Endothelial cell of umbilical vein (primary cell): ENCODE results near the gene LIG4.

ENCODE experiments used
- EZH2 ChIP-seq: IDR thresholded peaks from 2 replicates; pipeline ENCODE4 v1.6.1; 2012; ENCODE audit warnings: borderline replicate concordance, low read depth, mild to moderate bottlenecking, moderate library complexity, low read length, inconsistent platforms; ENCODE audit not compliant: severe bottlenecking
- FOS ChIP-seq: IDR thresholded peaks from 2 replicates; pipeline ENCODE4 v1.6.1; 2011; ENCODE audit warnings: mild to moderate bottlenecking, low read length, moderate library complexity, borderline replicate concordance; ENCODE audit not compliant: insufficient read depth
- GATA2 ChIP-seq: IDR thresholded peaks from 2 replicates; pipeline ENCODE4 v1.7.0; 2011; ENCODE audit warnings: low read depth, mild to moderate bottlenecking, moderate library complexity, mixed read lengths, low read length; ENCODE audit not compliant: insufficient read length, insufficient read depth
- MYC ChIP-seq: IDR thresholded peaks from one replicate; pipeline ENCODE4 v1.6.1; 2011; ENCODE audit warnings: mild to moderate bottlenecking, low read depth, low read length
- POLR2A ChIP-seq: IDR thresholded peaks from 2 replicates; pipeline ENCODE4 v1.6.1; 2012; ENCODE audit warnings: low read depth, mild to moderate bottlenecking, control low read depth, low read length
- POLR2AphosphoS5 ChIP-seq: IDR thresholded peaks from 2 replicates; pipeline ENCODE4 v1.6.1; 2012; ENCODE audit warnings: low read depth, mild to moderate bottlenecking, control low read depth, low read length, moderate library complexity; ENCODE audit not compliant: insufficient read depth
- TF ChIP-seq, protein P1 (sequence below), 2 donors: IDR thresholded peaks; 1 replicate in 1 of 2; 2 replicates in 1 of 2; pipeline ENCODE4 v1.5.1; 2011; ENCODE audit warnings: low read length in 2 of 2, mild to moderate bottlenecking in 2 of 2, moderate library complexity in 2 of 2, control low read depth in 1 of 2, inconsistent platforms in 1 of 2, low read depth in 1 of 2; ENCODE audit not compliant: insufficient read depth in 1 of 2; ENCODE audit errors: extremely low read depth in 1 of 2

DNA sequence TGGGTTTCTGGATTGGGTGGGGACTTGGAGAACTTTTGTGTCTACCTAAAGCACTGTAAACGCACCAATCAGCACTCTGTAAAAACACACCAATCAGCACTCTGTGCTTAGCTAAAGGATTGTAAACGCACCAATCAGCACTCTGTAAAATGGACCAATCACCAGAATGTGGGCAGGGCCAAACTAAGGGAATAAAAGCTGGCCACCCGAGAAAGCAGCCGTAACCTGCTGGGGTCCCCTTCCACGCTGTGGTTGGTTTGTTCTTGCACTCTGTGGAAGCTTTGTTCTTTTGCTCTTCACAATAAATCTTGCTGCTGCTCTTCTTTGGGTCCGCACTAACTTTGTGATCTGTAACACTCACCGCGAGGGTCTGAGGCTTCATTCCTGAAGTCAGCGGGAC is 37.3 kb downstream of the LIG4 start:
- TF ChIP-seq, protein P1, sequence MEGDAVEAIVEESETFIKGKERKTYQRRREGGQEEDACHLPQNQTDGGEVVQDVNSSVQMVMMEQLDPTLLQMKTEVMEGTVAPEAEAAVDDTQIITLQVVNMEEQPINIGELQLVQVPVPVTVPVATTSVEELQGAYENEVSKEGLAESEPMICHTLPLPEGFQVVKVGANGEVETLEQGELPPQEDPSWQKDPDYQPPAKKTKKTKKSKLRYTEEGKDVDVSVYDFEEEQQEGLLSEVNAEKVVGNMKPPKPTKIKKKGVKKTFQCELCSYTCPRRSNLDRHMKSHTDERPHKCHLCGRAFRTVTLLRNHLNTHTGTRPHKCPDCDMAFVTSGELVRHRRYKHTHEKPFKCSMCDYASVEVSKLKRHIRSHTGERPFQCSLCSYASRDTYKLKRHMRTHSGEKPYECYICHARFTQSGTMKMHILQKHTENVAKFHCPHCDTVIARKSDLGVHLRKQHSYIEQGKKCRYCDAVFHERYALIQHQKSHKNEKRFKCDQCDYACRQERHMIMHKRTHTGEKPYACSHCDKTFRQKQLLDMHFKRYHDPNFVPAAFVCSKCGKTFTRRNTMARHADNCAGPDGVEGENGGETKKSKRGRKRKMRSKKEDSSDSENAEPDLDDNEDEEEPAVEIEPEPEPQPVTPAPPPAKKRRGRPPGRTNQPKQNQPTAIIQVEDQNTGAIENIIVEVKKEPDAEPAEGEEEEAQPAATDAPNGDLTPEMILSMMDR (IDR thresholded peaks at IDR 0.05; ENCODE audit: extremely low read depth in 1 of 2, insufficient read depth in 1 of 2, low read depth in 1 of 2, low read length in 2 of 2) = no peak
- no peak for TF ChIP-seq EZH2
- no peak for TF ChIP-seq POLR2AphosphoS5
- TF ChIP-seq POLR2A = no peak
- TF ChIP-seq MYC = no peak
- TF ChIP-seq FOS = no peak
- no peak for TF ChIP-seq GATA2
